DLD1 (cell line): ENCODE results near the gene CELF5.

Experiments
- in situ Hi-C: cut with HindIII; loops from 2 replicates; pipeline ENCODE4 v1.10.0; 2017; ENCODE audit warnings: low sequenced_read_pairs

Gene CELF5

DNA sequence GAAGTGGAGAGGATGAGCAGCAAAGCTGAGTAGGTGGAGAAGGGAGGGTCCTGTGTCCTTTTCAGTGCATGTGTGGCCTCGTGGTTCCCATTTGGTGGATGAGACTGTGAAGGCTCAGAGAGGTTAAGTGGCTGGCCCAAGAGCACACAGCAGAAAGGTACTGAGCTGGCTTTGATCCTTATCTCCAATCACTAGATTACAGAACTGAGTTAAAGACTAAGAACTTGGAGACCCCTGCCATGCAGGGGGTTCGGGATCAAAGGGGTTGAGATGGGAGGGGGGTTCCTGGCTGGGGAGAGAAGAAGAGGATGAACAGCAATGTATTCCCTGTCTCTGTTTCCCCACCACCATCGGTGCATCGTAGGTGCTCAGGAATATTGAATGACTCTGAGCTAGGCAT, 11.8 kb downstream of the CELF5 start:
- in situ Hi-C loops, result no loop called here

DNA sequence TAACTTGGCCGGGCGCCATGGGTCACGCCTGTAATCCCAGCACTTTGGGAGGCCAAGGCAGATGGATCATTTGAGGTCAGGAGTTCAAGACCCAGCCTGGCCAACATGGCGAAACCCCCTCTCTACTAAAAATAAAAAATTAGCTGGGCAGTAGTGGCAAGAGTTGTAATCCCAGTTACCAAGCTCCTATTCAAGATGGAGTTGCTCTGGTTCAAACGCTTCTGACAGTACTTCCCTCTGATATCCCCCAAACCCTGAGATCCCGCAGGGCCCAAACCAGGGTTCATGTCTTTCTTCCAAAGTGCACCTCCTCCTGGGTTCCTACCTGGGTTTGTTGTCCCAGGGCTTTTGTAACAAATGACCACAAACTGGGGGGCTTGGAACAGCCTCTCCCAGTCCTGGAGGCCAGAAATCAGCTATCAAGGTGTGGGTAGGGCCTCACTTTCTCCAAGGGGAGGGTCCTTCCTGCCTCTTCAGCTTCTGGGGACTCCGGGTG, 13.7 kb downstream of the CELF5 start:
- in situ Hi-C loops, result no loop called here

DNA sequence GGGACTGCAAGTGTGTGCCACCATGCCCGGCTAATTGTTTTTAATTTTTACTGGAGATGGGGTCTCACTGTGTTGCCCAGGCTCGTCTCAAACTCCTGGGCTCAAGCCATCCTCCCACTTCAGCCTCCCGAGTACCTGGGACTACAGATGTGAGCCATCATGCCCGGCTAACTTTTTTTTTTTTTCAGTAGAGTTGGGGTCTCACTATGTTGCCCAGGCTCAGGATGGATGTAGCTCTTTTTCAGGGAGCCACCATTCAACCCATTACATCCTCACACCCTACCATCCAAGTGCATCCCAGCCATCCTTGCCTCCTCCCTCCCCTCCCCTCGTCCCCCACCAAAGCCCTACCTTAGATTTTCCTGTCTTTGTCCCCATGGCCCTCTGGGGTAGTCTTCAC, 14.9 kb downstream of the CELF5 start:
- in situ Hi-C loops, result no loop called here

DNA sequence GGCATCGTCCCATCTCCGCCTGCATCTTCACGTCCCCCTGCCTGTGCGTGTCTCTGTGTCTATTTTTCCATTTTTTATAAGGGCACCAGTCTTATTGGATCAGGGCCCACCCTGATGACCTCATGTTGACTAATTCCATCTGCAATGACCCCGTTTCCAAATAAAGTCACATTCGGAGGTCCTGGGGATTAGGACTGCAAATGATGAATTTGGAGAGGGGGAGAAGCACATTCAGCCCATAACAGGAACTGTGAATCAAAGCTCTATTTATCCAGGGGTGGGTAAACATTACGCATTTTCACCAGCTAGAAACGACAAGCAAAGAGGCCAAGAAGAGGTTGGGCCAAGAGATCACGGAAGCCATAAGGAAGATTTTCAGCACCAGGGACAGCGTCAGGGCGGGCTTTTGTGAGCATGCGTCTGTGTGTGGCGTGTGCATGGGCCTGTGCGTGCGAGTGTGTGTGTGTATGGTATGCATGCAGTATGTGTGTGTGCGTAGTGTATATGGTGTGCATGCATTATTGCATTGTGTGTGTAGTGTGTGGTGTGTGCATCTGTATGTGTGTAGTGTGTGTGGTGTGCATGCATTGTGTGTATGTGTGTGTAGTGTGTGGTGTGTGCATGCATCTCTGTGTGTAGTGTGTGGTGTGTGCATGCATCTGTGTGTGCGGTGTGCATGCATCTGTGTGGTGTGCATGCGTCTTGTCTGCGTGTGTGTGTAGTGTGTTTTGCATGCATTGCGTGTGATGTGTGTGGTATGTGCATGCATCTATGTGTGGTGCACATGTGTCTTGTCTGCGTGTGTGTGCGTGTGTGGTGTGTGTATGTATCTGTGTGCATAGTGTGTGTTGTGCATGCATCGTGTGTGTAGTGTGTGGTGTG, 19.6 kb downstream of the CELF5 start:
- in situ Hi-C loops, result no loop called here

DNA sequence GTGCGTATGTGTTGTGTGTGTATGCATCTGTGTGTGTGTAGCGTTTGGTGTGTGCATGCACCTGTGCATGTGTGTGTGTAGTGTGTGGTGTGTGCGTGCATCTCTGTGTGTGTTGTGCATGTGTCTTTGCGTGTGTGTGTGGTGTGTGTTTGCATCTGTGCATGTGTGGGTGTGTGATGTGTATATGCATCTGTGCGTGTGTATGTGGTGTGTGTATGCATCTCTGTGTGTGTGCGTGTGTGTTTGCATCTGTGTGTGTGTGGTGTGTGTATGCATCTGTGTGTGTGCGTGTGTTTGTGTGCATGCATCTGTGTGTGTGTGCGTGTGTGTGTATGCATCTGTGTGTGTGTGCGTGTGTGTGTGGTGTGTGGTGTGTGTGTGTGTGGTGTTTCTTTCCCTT, 20.6 kb downstream of the CELF5 start:
- in situ Hi-C loops, result no loop called here

DNA sequence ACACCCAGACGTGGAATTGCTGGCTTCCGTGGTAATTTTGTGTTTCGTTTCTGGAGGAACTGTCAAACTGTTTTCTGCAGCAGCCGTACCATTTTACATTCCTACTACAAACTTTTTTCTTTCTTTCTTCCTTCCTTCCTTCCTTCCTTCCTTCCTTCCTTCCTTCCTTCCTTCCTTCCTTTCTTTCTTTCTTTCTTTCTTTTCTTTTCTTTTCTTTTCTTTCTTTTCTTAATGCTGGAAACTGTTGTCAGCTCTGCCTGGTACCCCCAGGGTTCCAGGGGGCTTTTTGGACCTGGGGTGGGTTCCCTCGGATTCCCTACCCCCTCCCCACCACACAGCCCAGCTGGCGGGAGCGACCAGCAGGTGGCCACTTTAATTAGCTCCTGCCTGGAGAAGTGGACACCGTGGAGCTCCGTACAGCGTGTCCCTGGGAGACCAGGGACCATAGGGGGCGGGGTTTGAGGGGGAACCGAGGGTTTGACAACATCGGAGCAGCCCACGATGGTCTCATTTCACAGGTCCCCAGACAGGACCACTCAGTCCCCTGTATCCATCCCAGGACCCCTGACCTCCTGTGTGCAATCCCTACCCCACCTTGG, 24.4 kb downstream of the CELF5 start:
- in situ Hi-C loops, result no loop called here

DNA sequence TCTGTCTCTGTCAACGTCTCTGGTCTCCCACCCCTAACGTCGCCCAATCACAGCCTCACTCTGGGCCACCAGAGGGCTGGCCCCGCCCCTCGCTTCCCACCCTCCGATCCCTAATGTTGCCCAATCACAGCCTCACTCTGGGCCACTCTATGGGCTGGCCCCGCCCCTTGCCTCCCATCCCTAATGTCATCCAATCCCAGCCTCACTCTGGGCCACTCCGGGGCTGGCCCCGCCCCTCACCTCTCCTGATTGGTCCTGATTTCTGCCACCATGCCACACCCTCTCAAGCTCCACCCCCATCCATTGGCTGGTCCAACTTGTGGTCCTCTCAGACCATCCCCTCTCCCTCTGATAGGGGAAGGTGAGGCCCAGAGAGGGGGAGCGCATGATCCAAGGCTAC, 24.9 kb downstream of the CELF5 start:
- in situ Hi-C loops, result no loop called here

DNA sequence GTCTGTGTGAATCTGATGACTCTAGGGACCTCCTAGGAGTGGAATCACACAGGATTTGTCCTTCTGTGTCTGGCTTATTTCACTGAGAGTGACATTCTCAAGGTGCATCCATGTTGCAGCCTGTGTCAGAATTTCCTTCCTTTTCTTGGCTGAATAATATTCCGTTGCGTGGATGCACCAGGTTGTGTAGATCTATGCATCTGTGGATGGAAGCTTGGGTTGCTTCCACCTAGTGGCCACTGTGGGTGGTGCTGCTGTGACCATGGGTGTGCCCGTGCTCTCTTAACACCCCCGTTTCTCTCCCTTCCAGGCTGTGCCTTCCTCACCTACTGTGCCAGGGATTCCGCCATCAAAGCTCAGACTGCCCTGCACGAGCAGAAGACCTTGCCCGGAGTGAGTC, 26.2 kb downstream of the CELF5 start:
- in situ Hi-C loops, result no loop called here

DNA sequence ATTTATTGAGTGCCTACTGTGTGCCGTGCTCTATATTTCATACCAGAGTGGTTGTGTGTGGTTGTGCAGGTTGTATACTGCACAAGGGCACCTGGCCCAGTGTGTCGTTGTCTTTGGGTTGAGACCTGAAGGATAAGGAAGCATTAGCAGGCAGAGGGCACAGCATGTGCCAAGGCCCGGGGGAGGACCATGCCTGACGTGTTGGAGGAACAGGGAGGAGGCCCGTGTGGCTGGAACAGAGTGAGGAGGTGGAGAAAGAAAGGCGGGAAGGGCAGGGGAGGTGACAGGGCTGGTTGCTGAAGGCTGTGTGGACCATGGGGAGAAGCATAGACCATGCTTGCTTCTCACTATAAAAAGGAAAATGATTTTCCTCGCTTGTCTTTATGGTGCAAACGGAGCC, 26.8 kb downstream of the CELF5 start:
- in situ Hi-C loops, result no loop called here

DNA sequence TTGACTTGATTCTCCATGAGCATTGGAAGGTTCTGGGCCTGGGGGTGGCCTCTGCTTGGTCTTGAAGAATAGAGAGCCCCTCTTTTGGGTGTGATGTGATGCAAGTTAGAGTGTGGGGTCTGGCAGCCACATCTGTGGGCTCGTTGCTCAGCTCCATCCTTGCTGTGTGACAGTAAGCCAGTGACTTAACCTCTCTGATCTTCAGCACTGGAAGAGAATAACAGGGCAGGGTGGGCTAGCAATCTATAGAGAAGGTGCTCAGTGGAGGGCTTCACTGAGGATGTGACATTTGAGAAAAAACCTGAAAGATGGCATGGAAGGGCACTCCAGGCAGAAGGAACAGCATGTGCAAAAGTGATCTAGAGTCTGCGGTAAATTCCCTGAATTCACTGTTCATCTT, 28.2 kb downstream of the CELF5 start:
- in situ Hi-C loops, result no loop called here

DNA sequence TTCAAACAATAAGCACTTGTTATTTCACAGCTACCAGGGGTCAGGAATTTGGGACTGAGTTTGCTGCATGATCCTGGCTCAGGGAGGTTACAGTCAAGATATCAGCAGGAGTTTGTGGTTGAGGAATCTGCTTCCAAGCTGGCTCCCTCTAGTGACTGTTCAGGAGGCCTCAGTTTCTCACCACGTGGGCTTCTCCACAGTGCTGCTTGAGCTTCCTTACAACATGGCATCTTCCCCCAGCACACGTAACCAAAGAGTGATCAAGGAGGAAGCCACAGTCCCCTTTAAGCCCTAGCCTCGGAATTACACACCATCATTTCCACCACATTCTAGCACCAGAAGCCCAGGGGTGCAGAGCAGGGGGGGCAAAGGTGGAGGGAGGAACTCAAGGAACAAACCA, 28.8 kb downstream of the CELF5 start:
- in situ Hi-C loops, result no loop called here

DNA sequence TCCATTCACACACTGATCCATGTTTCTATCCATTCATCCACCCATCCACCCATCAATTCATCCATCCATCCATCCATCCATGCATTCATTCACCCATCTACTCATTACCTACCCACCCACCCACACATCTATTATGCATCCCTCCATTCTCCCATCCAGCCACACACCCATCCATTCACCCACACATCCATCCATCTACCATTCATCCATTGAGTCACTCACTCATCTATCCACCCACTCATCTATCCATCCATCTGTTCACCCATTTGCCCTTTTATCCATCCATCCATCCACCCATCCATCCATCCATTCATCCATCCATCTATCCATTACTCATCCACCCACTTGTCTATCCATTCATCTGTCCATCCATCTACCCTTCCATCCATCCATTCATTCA, 30.1 kb downstream of the CELF5 start:
- in situ Hi-C loops, result no loop called here

DNA sequence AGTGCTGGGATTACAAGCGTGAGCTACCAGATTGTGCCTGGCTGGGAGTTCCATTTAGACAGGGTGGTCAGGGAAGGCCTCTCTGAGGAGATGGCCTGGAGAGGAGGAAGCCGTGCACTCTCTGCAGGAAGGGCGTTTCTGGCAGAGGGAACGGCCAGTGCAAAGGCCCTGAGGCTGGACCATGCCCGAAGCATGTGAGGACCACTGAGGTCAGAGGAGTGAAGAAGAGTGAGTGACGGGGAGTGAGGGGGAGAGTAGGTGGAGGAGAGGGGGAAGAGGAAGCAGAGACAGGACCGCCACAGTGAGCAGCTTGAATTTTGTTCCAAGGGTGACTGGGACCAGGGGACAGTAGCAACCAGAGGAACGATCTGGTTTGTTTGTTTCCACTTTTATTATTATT, 32.6 kb downstream of the CELF5 start:
- in situ Hi-C loops, result no loop called here

DNA sequence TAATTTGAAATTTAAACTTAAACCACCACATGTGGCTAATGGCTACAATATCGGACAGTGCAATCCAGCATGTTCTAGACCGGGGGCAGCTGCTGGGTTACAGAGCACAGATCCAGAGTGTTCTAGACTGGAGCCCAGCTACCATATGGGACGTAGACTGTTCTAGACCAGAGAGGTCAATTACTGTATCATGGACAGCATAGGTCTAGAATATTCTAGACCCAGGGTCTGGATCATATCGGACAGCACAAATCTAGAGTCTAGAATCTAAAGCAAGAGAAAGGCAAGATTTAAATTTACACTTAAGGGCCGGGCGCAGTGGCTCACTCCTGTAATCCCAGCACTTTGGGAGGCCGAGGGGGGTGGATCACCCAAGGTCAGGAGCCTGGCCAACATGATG, 37.9 kb downstream of the CELF5 start:
- in situ Hi-C loops, result no loop called here

DNA sequence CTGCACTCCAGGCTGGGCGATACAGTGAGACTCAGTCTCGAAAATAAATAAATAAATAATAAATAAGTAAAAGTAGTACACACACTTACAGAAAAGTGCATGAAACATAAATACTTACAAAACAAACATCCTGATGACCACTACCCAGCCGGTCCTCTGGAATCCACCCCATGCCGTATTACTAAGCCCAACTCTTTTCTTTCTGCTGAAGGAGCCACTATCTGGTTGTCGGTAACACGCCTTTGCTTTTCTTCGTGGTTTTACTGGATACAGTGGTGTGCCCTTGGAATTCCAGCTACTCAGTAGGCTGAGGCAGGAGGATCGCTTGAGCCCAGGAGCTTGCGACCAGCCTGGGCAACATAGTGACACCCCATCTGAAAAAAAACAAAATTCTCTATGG, 39.4 kb downstream of the CELF5 start:
- in situ Hi-C loops, result no loop called here

DNA sequence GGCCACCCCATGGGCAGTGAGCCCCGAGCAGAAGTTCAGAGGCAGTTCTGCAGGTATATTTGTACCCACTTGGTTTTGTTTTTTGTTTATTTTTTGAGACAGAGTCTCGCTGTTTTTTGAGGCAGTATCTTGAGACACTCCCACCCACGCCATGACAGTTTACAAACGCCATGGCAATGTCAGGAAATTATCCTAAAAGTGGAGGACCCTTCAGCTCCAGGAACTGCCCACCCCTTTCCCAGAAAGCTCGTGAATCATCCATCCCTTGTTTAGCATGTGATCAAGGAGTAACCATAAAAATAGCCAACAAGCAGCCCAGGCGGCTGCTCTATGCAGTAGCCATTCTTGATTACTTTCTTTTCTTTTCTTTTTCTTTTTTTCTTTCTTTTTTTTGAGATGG, 41.0 kb downstream of the CELF5 start:
- in situ Hi-C loops, result no loop called here

DNA sequence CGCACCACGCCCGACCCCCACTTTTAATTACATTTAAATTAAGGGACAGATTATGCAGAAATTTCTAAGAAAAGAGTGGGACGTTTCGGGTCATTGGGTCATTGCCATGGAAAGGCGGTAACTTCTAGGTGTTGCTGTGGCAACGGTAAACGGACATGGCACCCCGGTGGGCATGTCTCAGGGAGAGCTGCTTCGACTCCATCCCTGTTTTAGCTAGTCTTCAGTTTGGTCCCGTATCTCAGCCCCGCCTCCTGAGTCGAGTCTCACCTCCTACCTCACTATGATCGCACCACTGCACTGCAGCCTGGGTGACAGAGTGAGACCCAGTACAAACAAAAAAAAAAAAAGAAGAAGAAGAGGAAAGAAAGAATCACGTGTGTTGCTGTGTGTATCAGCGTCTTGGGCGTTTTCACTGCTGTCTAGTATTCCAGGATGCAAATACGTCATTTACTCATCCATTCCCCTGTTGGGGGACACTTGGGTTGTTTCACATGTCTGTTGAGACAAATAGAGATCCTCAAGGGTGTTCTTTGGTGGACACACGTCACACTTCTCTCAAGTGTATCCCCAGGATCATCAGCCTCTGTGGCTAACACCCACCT, 41.7 kb downstream of the CELF5 start:
- in situ Hi-C loops, result no loop called here

DNA sequence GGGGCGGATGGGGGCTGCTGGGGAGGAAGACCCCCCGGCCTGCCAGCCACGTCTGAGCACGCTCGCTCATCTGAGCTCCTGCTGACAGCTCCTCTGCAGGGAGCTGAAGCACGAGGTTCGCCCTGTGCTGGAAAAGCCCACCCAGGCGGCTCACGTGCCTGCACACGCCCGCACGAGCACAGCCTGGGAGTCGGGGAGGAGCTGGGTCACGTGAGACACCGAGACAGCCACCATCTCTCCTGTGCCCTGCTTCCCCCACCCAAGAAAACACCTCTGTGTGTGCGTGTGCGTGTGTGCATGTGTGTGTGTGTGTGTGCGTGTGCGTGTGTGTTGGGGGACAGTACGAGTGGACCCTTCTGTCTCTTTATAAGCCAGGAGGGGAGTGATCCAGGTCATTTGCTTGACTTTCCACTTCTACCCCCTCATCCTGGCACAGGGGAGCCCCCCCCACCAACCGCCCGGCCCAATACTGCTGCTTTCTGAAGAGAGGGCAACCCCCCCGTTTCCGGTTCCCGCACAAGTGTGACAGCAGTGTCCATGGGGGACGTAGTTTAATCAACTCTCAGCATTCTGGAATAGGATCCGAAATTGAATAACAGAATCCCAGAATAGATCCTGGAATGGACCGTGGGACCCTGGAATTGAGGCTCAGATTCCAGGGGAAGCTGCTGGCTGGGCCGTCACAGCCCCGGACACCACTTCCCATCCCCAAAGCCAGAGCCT, 42.5 kb downstream of the CELF5 start:
- in situ Hi-C loops, result no loop called here

DNA sequence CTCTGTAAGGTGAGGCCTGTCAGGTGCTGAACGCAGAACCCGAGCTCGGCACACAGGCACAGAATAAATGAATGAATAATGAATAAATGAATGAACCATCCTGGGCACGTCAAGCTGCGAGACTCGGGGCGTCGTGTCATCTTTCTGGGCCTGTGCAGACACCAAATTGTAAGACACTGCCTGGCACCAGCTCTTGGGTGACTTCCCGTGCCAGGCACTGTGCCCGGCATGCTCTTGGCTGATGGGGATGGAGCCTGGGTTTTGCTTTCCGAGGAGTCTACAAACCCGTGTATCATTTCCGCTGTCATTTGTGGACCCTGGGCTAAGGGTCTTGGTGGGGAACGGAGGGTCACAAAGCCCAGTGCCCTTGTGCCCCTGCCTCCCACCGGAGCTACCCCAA, 43.9 kb downstream of the CELF5 start:
- in situ Hi-C loops, result no loop called here

DNA sequence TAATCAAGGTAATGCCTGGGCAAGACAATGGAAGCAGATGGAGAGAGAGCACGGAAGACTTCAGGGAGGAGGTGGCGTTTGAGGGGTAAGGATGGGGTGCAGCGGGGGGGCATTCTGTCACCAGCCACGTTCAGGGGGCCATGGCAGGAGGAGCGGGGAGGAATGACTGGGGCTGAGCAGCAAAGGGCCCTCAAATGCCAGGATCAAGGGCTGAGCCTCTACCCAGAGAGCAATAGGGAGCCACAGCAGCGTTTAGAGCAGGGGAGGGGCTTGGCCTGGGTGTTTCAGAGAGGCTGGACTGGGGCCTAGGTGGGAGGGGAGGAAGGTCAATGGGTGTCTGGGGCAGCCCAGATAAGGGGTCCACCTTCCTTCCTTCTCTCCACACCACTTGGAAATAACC, 44.3 kb downstream of the CELF5 start:
- in situ Hi-C loops, result no loop called here

DNA sequence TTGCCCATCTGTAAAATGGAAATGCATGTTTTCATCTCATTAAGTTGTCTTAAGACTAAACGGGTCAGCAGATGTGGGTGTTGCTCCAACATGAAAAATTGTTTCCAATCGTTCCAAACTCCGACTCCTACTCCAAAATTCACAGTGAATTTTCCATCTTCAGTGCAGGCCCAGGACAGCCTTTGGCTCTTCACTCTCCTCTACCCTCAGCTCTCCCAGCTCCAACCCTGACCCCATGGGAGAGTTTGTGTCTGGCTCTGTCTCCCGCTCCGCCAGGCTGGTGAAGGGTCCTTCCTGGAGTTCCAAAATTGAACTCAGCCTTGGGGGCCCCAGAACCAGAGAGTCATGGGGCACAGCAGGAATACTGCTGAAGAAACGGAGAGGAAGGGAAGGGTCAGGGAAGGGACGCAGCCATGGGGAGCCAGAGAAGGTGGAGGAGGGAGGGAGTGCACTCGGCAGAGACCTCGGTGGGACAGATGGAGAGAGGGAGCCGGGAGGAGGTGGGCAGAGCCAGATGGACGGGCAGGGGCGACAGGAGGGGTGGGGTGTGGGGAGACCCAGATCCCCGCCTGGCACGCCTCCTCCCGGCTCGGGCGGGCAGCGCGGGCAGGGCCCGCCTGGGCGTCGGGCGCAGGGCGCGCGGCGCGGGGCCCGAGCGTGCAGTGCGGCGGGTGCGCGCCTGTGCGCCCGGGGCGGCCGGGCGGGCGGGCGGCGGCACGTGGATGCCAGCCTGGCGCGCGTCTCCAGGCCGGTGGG, 45.6 kb downstream of the CELF5 start:
- in situ Hi-C loops, result no loop called here
